ENCODE data around the gene TM6SF1. TPM values are rescaled to one million over a fixed set of nuclear protein-coding genes. Genes with fewer than 3 reads are reported as not detected.
"Not testable (repeated sequence)": the region's sequence is repeated elsewhere in the genome, so short reads cannot be mapped to it uniquely, and the experiment has no call there.

TM6SF1 gene
- total RNA-seq, 1 donor from 2014 or later, result 6.3 TPM

GRCh38 chr15:83068054-83068453 lies 39.4 kb upstream of the TM6SF1 start:
- intact Hi-C loops (cut with DNase I), result loop anchor here (5.0 kb wide), 1 partner anchor 261 kb away; the partner anchor contains the start of genes FSD2 and WHAMM
- Histone ChIP-seq H3K9me3 (peaks cover 2% of the 10 kb centered on the region in 2 donors), H3K36me3 (no peaks in the 10 kb centered on the region), H3K4me1 (peaks cover 17 to 25% of the 10 kb centered on the region in 2 donors), H3K4me3 (no peak overlapping the region), H3K27ac (peak overlapping the region; percentile 97 to 99), H3K27me3 (no peaks in the 10 kb centered on the region)
- no peak for DNase-seq (ENCODE audit: low spot score in 2 of 2)
- no peak for TF ChIP-seq CTCF (IDR thresholded peaks at IDR 0.05)

GRCh38 chr15:83069211-83069642 lies 38.2 kb upstream of the TM6SF1 start:
- H3K36me3 ChIP-seq; H3K4me3 ChIP-seq; H3K27me3 ChIP-seq; H3K9me3 ChIP-seq; DNase-seq (ENCODE audit: low spot score in 2 of 2); H3K27ac ChIP-seq: not testable (repeated sequence)
- H3K4me1 ChIP-seq, result peaks cover 9 to 17% of the 10 kb centered on the region in 2 donors
- intact Hi-C loops (cut with DNase I), result loop anchor here (5.0 kb wide), 1 partner anchor 262 kb away; the partner anchor contains the start of genes FSD2 and WHAMM

GRCh38 chr15:83077491-83078230 lies 29.8 kb upstream of the TM6SF1 start:
- Histone ChIP-seq H3K9me3 (peaks cover 3 to 9% of the 10 kb centered on the region in 2 donors), H3K4me1 (no peaks in the 10 kb centered on the region), H3K27me3 (no peaks in the 10 kb centered on the region), H3K36me3 (no peaks in the 10 kb centered on the region), H3K4me3 (no peak overlapping the region), H3K27ac (no peak overlapping the region)
- TF ChIP-seq CTCF (IDR thresholded peaks at IDR 0.05), result no peak
- no peak for DNase-seq (ENCODE audit: low spot score in 2 of 2)
- intact Hi-C loops (cut with DNase I), result no loop called here

DNA sequence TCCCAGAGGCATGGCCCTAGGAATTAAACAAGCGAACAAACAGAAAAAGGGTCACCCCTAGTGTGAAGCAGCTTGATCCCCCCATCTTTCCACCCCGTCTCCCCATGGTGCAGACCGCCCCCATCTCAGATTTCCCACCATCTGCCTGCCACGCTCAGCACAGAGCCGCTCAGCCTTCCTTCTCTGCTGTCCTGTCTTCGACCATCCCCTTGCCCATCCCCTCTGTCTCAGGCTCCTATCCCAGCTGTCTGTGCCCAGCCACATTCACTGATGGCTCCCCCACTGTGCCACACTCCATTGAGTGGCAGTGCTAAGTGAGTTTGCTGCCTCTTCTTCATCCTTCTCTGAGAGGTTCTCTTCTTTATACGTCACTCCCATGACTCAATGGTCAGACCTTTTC lies 28.7 kb upstream of the TM6SF1 start:
- intact Hi-C loops (cut with DNase I), result no loop called here
- DNase-seq (ENCODE audit: low spot score in 2 of 2), result no peak
- no peaks in the 10 kb centered on the region for H3K27me3 ChIP-seq
- H3K4me1 ChIP-seq, result no peaks in the 10 kb centered on the region
- H3K27ac ChIP-seq, result no peak overlapping the region
- H3K9me3 ChIP-seq, result peaks cover 0 to under 1% of the 10 kb centered on the region in 2 donors
- H3K36me3 ChIP-seq, result no peaks in the 10 kb centered on the region
- no peak overlapping the region for H3K4me3 ChIP-seq
- TF ChIP-seq CTCF (IDR thresholded peaks at IDR 0.05), result no peak

- no peaks in the 10 kb centered on the region for H3K9me3 ChIP-seq
- no peaks in the 10 kb centered on the region for H3K4me1 ChIP-seq
- no peak overlapping the region for H3K4me3 ChIP-seq
- no peak for DNase-seq (ENCODE audit: low spot score in 2 of 2)
- TF ChIP-seq CTCF (IDR thresholded peaks at IDR 0.05), result no peak
- no peak overlapping the region for H3K27ac ChIP-seq
- no peaks in the 10 kb centered on the region for H3K36me3 ChIP-seq
- intact Hi-C loops (cut with DNase I), result no loop called here
- H3K27me3 ChIP-seq, result no peaks in the 10 kb centered on the region
Observed at GRCh38 chr15:83081256-83082014, 26.0 kb upstream of the TM6SF1 start.

All from ascending aorta (tissue), 2 donors.